K562 (cell line): ENCODE measurements around the gene SDR39U1. TPM values are rescaled to one million over a fixed set of nuclear protein-coding genes. Genes with fewer than 3 reads are reported as not detected.

Experiments
- CHD1 ChIP-seq: fragments of 200-600 bp; sonication (generic); IDR thresholded peaks from one replicate; pipeline ENCODE4 v1.6.1; 2012; ENCODE audit warnings: mild to moderate bottlenecking, moderate library complexity, low read length, inconsistent platforms
- CHD2 ChIP-seq: IDR thresholded peaks from 2 replicates; pipeline ENCODE4 v1.6.1; 2011; ENCODE audit warnings: low read depth, low read length
- CTCFL ChIP-seq: IDR thresholded peaks from 2 replicates; pipeline ENCODE4 v1.6.1; 2011; ENCODE audit warnings: borderline replicate concordance, low read depth, mild to moderate bottlenecking, moderate library complexity, low read length; ENCODE audit not compliant: insufficient read depth, poor library complexity, severe bottlenecking
- ETV6 ChIP-seq, 3 experiments: fragments of 150-350 bp in 1 of 3; sonication (generic) in 1 of 3; formaldehyde crosslinking in 1 of 3; IDR thresholded peaks; 2 replicates each; pipeline versions ENCODE4 v1.6.1 to v1.8.0; 2014 to 2022; ENCODE audit warnings: borderline replicate concordance in 2 of 3, low read depth in 2 of 3, antibody characterized with exemption in 1 of 3, low read length in 1 of 3, mild to moderate bottlenecking in 1 of 3, missing genetic modification reagents in 1 of 3
- FOXK1 ChIP-seq: sonication (generic); formaldehyde crosslinking; IDR thresholded peaks from 2 replicates; pipeline ENCODE4 v1.8.0; 2022; ENCODE audit warnings: missing genetic modification reagents, mild to moderate bottlenecking, borderline replicate concordance
- HINFP ChIP-seq: fragments of 450-650 bp; conservative IDR thresholded peaks from 2 replicates; pipeline ENCODE4 v1.6.1; 2016; ENCODE audit warnings: missing genetic modification characterization, low read depth, mild to moderate bottlenecking, control low read depth, missing compliant biosample characterization
- KLF6 ChIP-seq: fragments of 250-450 bp; sonication (Bioruptor Pico); IDR thresholded peaks from 2 replicates; pipeline ENCODE4 v1.4.0; 2020; ENCODE audit warnings: mild to moderate bottlenecking, moderate library complexity, borderline replicate concordance
- NEUROD1 ChIP-seq: fragments of 150-350 bp; IDR thresholded peaks from 2 replicates; pipeline ENCODE4 v1.6.1; 2014; ENCODE audit warnings: borderline replicate concordance, low read length, low read depth; ENCODE audit not compliant: partially characterized antibody
- NFE2L1 ChIP-seq: fragments of 450-650 bp; IDR thresholded peaks from 2 replicates; pipeline ENCODE4 v1.6.1; 2016; ENCODE audit warnings: missing genetic modification characterization, low read depth, mild to moderate bottlenecking, missing compliant biosample characterization, moderate library complexity, borderline replicate concordance
- PKNOX1 ChIP-seq: fragments of 450-650 bp; IDR thresholded peaks from 2 replicates; pipeline ENCODE4 v1.6.1; 2016
- RBM34 ChIP-seq: fragments of 200-400 bp; formaldehyde crosslinking; IDR thresholded peaks from 2 replicates; pipeline ENCODE4 v1.6.1; 2018; ENCODE audit warnings: low read length, borderline replicate concordance; ENCODE audit not compliant: insufficient read depth
- RFX1 ChIP-seq: fragments of 450-650 bp; IDR thresholded peaks from 2 replicates; pipeline ENCODE4 v1.6.1; 2016; ENCODE audit warnings: mild to moderate bottlenecking, moderate library complexity
- TEAD2 ChIP-seq: fragments of 450-650 bp; IDR thresholded peaks from 2 replicates; pipeline ENCODE4 v1.6.1; 2016; ENCODE audit warnings: missing genetic modification characterization, control low read depth, missing compliant biosample characterization
- ZBTB11 ChIP-seq, 3 experiments: fragments of 200-800 bp in 1 of 3; fragments of 250-450 bp in 1 of 3; fragments of 450-650 bp in 1 of 3; sonication (Bioruptor Pico) in 1 of 3; sonication (Bioruptor generic) in 1 of 3; formaldehyde crosslinking in 1 of 3; IDR thresholded peaks; 2 replicates each; pipeline versions ENCODE4 v1.6.1 to v1.8.0; 2016 to 2022; ENCODE audit warnings: mild to moderate bottlenecking in 2 of 3, missing genetic modification characterization in 2 of 3, missing compliant biosample characterization in 1 of 3, moderate library complexity in 1 of 3
- ZBTB12 ChIP-seq: fragments of 250-450 bp; sonication (Bioruptor Pico); IDR thresholded peaks from 2 replicates; pipeline ENCODE4 v1.4.0; 2020
- ZNF785 ChIP-seq: fragments of 250-450 bp; sonication (Bioruptor Pico); IDR thresholded peaks from 2 replicates; pipeline ENCODE4 v1.4.0; 2020; ENCODE audit warnings: mild to moderate bottlenecking
- polyA plus RNA-seq, 8 experiments: library from polyadenylated mRNA; depleted of rRNA in 4 of 8; stranded (reverse) in 5 of 8; unstranded in 3 of 8; fragments of >200 nt; fragmentation: Nextera tagmentation in 2 of 8; fragmentation: Illumina TruSeq in 1 of 8; extraction: Ambion mirVana in 2 of 8; extraction: Trizol in 1 of 8; gene quantifications; 2 replicates each; pipeline versions ENCODE4 v1.2.1 to v1.2.3, GENCODE V29; 2011 to 2014; ENCODE audit warnings: inconsistent platforms in 1 of 8, missing spikeins in 1 of 8
- total RNA-seq, 7 experiments: library from RNA; depleted of rRNA in 6 of 7; stranded (reverse); fragments of >200 nt in 6 of 7; fragmentation: Illumina TruSeq in 2 of 7; extraction: Trizol in 2 of 7; gene quantifications; 2 replicates each; pipeline versions ENCODE4 v1.2.1 to v1.2.3, GENCODE V29; 2011 to 2021; ENCODE audit warnings: low replicate concordance in 1 of 7

The SDR39U1 gene
- total and polyA plus RNA-seq, 9 of the 15 experiments (the other 6 are each of a cell fraction or from before 2014, with no cell fraction given), result 10.4 to 56.1 (median 19.8) TPM

- TF ChIP-seq RBM34 (no peak), ETV6 (IDR thresholded peaks at IDR 0.05; ENCODE audit: borderline replicate concordance in 1 of 2, low read depth in 2 of 2, low read length in 1 of 2) (no peak), ETV6 (CRISPR knock-in tag; IDR thresholded peaks at IDR 0.05; ENCODE audit: borderline replicate concordance) (no peak), HINFP (tag) (no peak), KLF6 (CRISPR knock-in tag) (no peak), NEUROD1 (no peak), CTCFL (no peak), ZBTB12 (CRISPR knock-in tag) (no peak), TEAD2 (tag) (no peak), CHD1 (no peak), ZBTB11 (CRISPR knock-in tag; IDR thresholded peaks at IDR 0.05) (no peak), FOXK1 (no peak), NFE2L1 (tag) (no peak), CHD2 (no peak), ZNF785 (CRISPR knock-in tag) (no peak), RFX1 (no peak), PKNOX1 (no peak)
Measured at GRCh38 chr14:24429395-24430142, 13.0 kb downstream of the SDR39U1 start, which contains the start of the genes CBLN3 and KHNYN (continued).
